ENCODE measurements around the gene JAZF1.

DNA sequence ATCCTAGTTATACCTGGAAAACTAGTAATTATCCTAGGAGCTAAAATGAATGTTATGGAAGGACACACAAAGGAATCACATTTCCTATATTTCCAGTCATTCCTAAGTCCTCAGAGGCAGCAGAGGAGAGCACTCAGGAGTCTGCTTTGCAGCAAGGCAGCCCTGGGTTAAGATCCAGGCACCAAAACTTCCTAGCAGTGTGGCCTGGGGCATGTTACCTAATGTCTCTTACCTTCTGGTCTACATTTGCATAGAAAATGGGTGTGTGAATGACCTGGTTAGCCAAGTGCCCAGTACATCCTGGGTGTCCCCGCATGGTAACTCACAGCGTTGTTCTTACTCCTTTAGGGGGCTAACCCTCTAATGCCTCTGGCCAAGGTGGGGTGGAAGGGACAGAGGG, 304.8 kb downstream of the JAZF1 start:
- TF ChIP-seq, protein P1, sequence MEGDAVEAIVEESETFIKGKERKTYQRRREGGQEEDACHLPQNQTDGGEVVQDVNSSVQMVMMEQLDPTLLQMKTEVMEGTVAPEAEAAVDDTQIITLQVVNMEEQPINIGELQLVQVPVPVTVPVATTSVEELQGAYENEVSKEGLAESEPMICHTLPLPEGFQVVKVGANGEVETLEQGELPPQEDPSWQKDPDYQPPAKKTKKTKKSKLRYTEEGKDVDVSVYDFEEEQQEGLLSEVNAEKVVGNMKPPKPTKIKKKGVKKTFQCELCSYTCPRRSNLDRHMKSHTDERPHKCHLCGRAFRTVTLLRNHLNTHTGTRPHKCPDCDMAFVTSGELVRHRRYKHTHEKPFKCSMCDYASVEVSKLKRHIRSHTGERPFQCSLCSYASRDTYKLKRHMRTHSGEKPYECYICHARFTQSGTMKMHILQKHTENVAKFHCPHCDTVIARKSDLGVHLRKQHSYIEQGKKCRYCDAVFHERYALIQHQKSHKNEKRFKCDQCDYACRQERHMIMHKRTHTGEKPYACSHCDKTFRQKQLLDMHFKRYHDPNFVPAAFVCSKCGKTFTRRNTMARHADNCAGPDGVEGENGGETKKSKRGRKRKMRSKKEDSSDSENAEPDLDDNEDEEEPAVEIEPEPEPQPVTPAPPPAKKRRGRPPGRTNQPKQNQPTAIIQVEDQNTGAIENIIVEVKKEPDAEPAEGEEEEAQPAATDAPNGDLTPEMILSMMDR (IDR thresholded peaks at IDR 0.05) = no peak
- TF ChIP-seq POLR2A (IDR thresholded peaks at IDR 0.05) = no peak
